HCT116 (cell line): Measurements from ENCODE around the gene FRAS1.

Experiments used
- ELF1 ChIP-seq: IDR thresholded peaks from 2 replicates; pipeline ENCODE4 v1.6.1; 2012; ENCODE audit warnings: low read depth, borderline replicate concordance
- EZH2phosphoT487 ChIP-seq: fragments of 200-600 bp; IDR thresholded peaks from 2 replicates; pipeline ENCODE4 v1.6.1; 2018; ENCODE audit warnings: antibody characterized with exemption, borderline replicate concordance
- FOSL1 ChIP-seq: IDR thresholded peaks from 2 replicates; pipeline ENCODE4 v1.6.1; 2012; ENCODE audit warnings: low read depth
- MAX ChIP-seq: IDR thresholded peaks from 2 replicates; pipeline ENCODE4 v1.6.1; 2012
- POLR2A ChIP-seq: IDR thresholded peaks from 2 replicates; pipeline ENCODE4 v1.7.0; 2011; ENCODE audit warnings: borderline replicate concordance; ENCODE audit not compliant: insufficient read depth, insufficient read length; ENCODE audit errors: extremely low read depth
- POLR2AphosphoS5 ChIP-seq: IDR thresholded peaks from 2 replicates; pipeline ENCODE4 v1.6.1; 2011; ENCODE audit warnings: mild to moderate bottlenecking, low read depth, low read length, moderate library complexity
- SP1 ChIP-seq: IDR thresholded peaks from 2 replicates; pipeline ENCODE4 v1.6.1; 2012; ENCODE audit warnings: low read depth
- SRF ChIP-seq: IDR thresholded peaks from 2 replicates; pipeline ENCODE4 v1.6.1; 2012; ENCODE audit warnings: low read depth
- TF ChIP-seq, protein P1 (sequence below), 3 experiments: fragments of 200-600 bp in 1 of 3; sonication (generic) in 1 of 3; IDR thresholded peaks in 2 of 3; conservative IDR thresholded peaks in 1 of 3; 2 replicates each; pipeline ENCODE4 v1.5.1; 2012 to 2017; ENCODE audit warnings: low read depth in 2 of 3, low read length in 2 of 3, antibody characterized with exemption in 1 of 3, borderline replicate concordance in 1 of 3, control low read depth in 1 of 3, mild to moderate bottlenecking in 1 of 3, mixed read lengths in 1 of 3, mixed run types in 1 of 3, moderate library complexity in 1 of 3; ENCODE audit not compliant: insufficient read depth in 1 of 3

- no peak for TF ChIP-seq POLR2A
- TF ChIP-seq EZH2phosphoT487, result no peak
- TF ChIP-seq, protein P1, sequence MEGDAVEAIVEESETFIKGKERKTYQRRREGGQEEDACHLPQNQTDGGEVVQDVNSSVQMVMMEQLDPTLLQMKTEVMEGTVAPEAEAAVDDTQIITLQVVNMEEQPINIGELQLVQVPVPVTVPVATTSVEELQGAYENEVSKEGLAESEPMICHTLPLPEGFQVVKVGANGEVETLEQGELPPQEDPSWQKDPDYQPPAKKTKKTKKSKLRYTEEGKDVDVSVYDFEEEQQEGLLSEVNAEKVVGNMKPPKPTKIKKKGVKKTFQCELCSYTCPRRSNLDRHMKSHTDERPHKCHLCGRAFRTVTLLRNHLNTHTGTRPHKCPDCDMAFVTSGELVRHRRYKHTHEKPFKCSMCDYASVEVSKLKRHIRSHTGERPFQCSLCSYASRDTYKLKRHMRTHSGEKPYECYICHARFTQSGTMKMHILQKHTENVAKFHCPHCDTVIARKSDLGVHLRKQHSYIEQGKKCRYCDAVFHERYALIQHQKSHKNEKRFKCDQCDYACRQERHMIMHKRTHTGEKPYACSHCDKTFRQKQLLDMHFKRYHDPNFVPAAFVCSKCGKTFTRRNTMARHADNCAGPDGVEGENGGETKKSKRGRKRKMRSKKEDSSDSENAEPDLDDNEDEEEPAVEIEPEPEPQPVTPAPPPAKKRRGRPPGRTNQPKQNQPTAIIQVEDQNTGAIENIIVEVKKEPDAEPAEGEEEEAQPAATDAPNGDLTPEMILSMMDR (IDR thresholded peaks at IDR 0.05 in 2 of 3, conservative IDR thresholded peaks at IDR 0.05 in 1 of 3; ENCODE audit: borderline replicate concordance in 1 of 3, insufficient read depth in 1 of 3, low read depth in 2 of 3, low read length in 2 of 3), result no peak
- TF ChIP-seq MAX, result no peak
- no peak for TF ChIP-seq SP1
- TF ChIP-seq FOSL1, result no peak
- TF ChIP-seq POLR2AphosphoS5, result no peak
- TF ChIP-seq SRF, result no peak
- TF ChIP-seq ELF1, result no peak
Observed at GRCh38 chr4:78512357-78512920, 455.3 kb downstream of the FRAS1 start.
